Measurements from ENCODE around the gene FXYD2. TPM values are rescaled to one million over a fixed set of nuclear protein-coding genes. Genes with fewer than 3 reads are reported as not detected.

Gene FXYD2
- total and polyA plus RNA-seq, 2 donors from 2014 or later, result 2,527 to 9,664 TPM

GRCh38 chr11:117794135-117794534, 30.4 kb downstream of the FXYD2 start:
- Histone ChIP-seq H3K9me3 (ENCODE audit: control insufficient read depth in 2 of 3, insufficient read depth in 1 of 3, low read length in 3 of 3) (no peaks in the 10 kb centered on the region), H3K4me1 (ENCODE audit: control insufficient read depth in 2 of 3, insufficient read depth in 2 of 3, low read depth in 1 of 3, low read length in 3 of 3) (peaks cover 0 to 11% (median 0%) of the 10 kb centered on the region in 3 donors), H3K27me3 (ENCODE audit: control insufficient read depth, insufficient read depth, low read length) (peaks cover 22% of the 10 kb centered on the region), H3K9ac (ENCODE audit: low read length in 3 of 3) (no peak overlapping the region), H3K27ac (ENCODE audit: low read depth in 2 of 2, low read length in 2 of 2) (no peak overlapping the region), H3K36me3 (ENCODE audit: control insufficient read depth in 2 of 3, insufficient read depth in 3 of 3, low read length in 3 of 3) (no peaks in the 10 kb centered on the region), H3K4me3 (ENCODE audit: low read length in 3 of 3) (no peak overlapping the region)
- intact Hi-C loops (cut with DNase I), result no loop called here
- no peak for FAIRE-seq
- TF ChIP-seq CTCF (IDR thresholded peaks at IDR 0.05; ENCODE audit: borderline replicate concordance, extremely low read depth, insufficient read depth), result no peak
- peak in 1 of 5 donors; percentile 26 for DNase-seq

DNA sequence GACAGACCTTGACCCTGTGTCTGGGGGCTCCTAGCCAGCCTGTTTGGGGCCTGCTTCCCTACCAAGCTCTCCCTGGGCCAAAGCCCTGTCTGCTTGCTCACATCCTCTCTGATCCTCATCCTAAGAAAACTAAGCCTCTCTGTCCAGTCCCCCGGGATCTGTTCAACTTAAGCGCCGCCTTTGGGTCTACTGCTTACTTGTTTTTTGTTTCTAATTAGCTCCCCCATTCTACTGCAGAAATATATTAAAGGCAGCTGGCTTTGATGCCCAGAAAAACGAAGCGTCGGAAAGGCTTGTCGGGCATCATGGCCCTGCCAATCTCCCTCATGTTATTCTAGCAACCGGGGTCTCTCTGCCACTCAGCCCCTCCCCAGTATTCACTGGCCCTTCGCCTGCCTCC, 31.0 kb downstream of the FXYD2 start:
- intact Hi-C loops (cut with DNase I), result no loop called here
- FAIRE-seq (no peak), DNase-seq (peak in 1 of 5 donors; percentile 25)
- Histone ChIP-seq H3K9me3 (ENCODE audit: control insufficient read depth in 2 of 3, insufficient read depth in 1 of 3, low read length in 3 of 3) (no peaks in the 10 kb centered on the region), H3K9ac (ENCODE audit: low read length in 3 of 3) (no peak overlapping the region), H3K27me3 (ENCODE audit: control insufficient read depth, insufficient read depth, low read length) (peaks cover 22% of the 10 kb centered on the region), H3K27ac (ENCODE audit: low read depth in 2 of 2, low read length in 2 of 2) (no peak overlapping the region), H3K36me3 (ENCODE audit: control insufficient read depth in 2 of 3, insufficient read depth in 3 of 3, low read length in 3 of 3) (no peaks in the 10 kb centered on the region), H3K4me3 (ENCODE audit: low read length in 3 of 3) (no peak overlapping the region), H3K4me1 (ENCODE audit: control insufficient read depth in 2 of 3, insufficient read depth in 2 of 3, low read depth in 1 of 3, low read length in 3 of 3) (peaks cover 0 to 11% (median 0%) of the 10 kb centered on the region in 3 donors)
- no peak for TF ChIP-seq CTCF (IDR thresholded peaks at IDR 0.05; ENCODE audit: borderline replicate concordance, extremely low read depth, insufficient read depth)

- no peaks in the 10 kb centered on the region for H3K36me3 ChIP-seq (ENCODE audit: control insufficient read depth in 2 of 3, insufficient read depth in 3 of 3, low read length in 3 of 3)
- intact Hi-C loops (cut with DNase I), result no loop called here
- peaks cover 0 to 11% (median 0%) of the 10 kb centered on the region in 3 donors for H3K4me1 ChIP-seq (ENCODE audit: control insufficient read depth in 2 of 3, insufficient read depth in 2 of 3, low read depth in 1 of 3, low read length in 3 of 3)
- H3K27me3 ChIP-seq (ENCODE audit: control insufficient read depth, insufficient read depth, low read length), result peaks cover 21% of the 10 kb centered on the region
- no peak for TF ChIP-seq CTCF (IDR thresholded peaks at IDR 0.05; ENCODE audit: borderline replicate concordance, extremely low read depth, insufficient read depth)
- DNase-seq (no peak), FAIRE-seq (no peak)
- no peak overlapping the region for H3K4me3 ChIP-seq (ENCODE audit: low read length in 3 of 3)
- no peaks in the 10 kb centered on the region for H3K9me3 ChIP-seq (ENCODE audit: control insufficient read depth in 2 of 3, insufficient read depth in 1 of 3, low read length in 3 of 3)
- no peak overlapping the region for H3K9ac ChIP-seq (ENCODE audit: low read length in 3 of 3)
- H3K27ac ChIP-seq (ENCODE audit: low read depth in 2 of 2, low read length in 2 of 2), result no peak overlapping the region
Observed at GRCh38 chr11:117792992-117793391, 31.6 kb downstream of the FXYD2 start.

DNA sequence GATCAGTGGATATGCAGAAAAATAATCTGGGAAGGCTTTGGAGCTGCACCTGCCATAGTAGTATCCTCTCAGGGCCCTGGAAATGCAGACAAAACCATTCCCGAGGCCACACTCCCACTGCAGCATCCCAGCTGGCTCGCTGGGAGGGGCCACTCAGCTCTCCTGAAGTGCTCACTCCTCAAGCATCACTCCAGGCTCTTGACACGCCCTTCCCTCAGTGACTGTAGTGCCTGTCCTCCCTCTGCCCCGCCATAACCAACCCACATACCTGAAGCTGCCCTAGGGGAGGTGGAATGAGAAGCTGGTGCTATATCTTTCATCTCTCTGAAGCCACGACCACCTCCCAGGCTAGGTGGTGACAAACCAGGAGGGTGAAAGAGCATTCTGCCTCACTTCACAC, 32.3 kb downstream of the FXYD2 start:
- no peak for TF ChIP-seq CTCF (IDR thresholded peaks at IDR 0.05; ENCODE audit: borderline replicate concordance, extremely low read depth, insufficient read depth)
- H3K4me1 ChIP-seq (ENCODE audit: control insufficient read depth in 2 of 3, insufficient read depth in 2 of 3, low read depth in 1 of 3, low read length in 3 of 3), result peaks cover 0 to 11% (median 0%) of the 10 kb centered on the region in 3 donors
- no peak overlapping the region for H3K27ac ChIP-seq (ENCODE audit: low read depth in 2 of 2, low read length in 2 of 2)
- no peak overlapping the region for H3K4me3 ChIP-seq (ENCODE audit: low read length in 3 of 3)
- no peak overlapping the region for H3K9ac ChIP-seq (ENCODE audit: low read length in 3 of 3)
- intact Hi-C loops (cut with DNase I), result no loop called here
- DNase-seq (no peak), FAIRE-seq (no peak)
- H3K9me3 ChIP-seq (ENCODE audit: control insufficient read depth in 2 of 3, insufficient read depth in 1 of 3, low read length in 3 of 3), result no peaks in the 10 kb centered on the region
- H3K27me3 ChIP-seq (ENCODE audit: control insufficient read depth, insufficient read depth, low read length), result peaks cover 17% of the 10 kb centered on the region
- H3K36me3 ChIP-seq (ENCODE audit: control insufficient read depth in 2 of 3, insufficient read depth in 3 of 3, low read length in 3 of 3), result no peaks in the 10 kb centered on the region

Data from kidney (tissue), 14 donors.